HK-2 (cell line): ENCODE results near the gene ARHGEF16.

ENCODE experiments used
- DNase-seq: peaks from one replicate; pipeline ENCODE4 v3.0.0-alpha.2; 2018; ENCODE audit not compliant: unreplicated experiment

ARHGEF16 gene

DNA sequence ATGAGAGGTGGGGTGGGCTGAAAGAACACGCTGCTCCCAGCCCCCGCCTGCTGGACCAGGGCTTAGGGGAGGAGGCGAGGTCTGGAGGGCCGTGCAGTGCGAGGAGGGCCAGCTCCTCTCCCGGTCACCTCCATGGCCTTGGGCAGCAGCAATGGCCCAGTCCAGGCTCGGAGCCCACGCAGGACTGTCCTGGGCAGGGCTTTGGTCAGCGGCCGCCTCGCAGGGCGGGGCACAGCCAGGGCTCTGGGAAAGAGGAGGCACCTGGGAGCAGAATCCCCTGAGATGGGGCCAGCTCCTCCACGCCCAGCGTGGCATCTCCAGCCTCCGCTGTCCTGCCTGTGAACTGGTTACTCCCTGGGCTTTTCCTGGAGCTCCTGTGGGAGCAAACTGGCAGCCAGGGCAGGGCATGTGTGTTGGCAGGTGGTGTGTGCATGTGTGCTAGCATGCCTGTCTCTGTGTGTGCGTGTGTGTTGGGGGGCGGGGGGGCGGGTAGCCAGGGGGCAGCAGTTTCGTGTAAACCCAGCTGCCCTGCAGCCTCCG, 27.4 kb downstream of the ARHGEF16 start:
- no peak for DNase-seq

DNA sequence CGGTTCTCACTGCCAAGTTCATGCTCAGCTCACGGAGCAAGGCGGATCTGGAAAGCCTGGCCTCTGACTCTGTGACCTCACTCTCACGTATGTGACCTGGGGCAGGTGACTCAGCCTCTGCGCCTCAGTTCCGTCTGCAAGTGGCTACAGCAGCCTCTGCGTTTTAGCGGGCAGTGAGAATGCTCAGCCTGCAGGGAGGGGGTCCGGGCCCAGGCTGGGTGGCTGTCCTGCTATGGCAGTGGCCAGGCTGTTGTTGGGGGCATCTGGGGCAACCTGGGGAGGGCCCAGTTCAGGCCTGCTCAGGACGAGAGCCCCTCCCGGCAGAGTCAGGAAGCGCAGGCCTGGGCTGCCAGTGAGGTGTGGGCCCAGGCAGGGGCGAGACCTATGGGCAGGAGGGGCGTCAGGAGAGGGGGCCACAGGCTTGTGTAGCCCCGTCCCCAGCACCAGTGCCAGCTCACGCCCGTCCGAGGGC, 27.9 kb downstream of the ARHGEF16 start:
- peak; percentile 72 for DNase-seq

DNA sequence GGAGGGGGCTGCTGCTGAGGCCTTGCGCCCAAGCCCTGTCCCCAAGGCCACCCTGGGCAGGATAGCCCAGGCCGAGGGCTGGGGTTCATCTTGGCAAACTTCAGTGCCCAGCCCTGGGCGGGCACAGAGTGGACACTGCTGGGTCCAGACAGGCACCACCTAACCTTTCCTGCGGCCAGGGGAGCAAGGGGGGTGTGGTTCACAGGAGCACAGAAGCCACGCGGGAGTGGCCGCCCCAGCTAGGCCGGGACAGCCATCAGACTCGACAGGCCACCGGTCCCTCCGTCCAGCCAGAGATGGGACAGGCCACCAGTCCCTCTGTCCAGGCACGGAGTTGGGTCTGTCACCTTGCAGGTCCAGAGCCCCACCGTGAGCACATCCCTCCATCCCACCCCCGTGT, 28.9 kb downstream of the ARHGEF16 start:
- no peak for DNase-seq

DNA sequence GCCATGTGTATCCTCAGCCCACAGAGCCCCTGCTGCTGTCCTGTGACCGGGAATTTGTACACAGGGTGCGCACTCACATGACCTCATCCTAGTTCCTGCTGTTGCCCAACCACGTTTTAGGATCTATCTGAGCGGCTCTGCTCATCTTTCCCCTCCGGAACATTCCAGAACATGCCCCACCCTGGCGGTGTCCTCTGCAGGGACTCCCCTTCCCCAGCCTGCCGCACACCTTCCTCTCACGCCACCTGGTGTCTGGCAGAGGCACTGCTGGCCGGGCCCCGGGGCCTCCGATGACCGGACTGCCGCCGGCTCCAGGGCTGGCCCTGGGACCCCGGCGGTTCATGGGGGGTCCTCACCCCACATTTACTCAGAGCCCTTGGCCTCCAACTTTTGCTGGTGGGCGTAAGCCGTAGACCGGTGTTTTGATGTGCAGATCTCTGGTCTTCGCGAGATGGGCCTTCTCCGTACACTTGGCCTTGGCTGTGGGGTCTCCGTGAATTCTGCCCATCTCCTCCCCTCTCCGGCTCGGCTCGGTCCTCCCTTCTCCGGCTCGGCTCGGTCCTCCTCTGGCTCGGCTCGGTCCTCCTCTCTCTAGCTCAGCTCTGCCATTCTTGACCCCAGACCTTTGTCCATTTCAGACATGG, 29.5 kb downstream of the ARHGEF16 start:
- no peak for DNase-seq

DNA sequence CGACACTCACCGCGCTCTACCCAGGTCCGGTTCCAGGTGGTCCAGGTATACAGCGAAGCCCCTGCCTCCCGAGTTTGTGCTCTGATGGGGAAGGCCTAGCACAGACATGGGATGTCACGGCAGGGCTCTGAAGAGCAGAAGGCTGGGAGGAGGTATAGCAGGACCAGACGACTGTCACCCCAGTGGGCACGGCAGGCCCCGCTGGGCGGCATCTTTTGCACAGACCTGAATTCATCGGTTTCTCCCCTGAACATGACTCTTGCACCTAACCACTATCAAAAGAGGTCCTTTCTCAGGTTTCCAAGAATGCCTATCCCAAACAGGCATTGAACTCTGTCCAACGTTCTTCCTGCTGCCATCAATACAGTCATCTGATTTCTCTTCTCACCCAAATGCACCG, 30.6 kb downstream of the ARHGEF16 start:
- DNase-seq, result no peak

DNA sequence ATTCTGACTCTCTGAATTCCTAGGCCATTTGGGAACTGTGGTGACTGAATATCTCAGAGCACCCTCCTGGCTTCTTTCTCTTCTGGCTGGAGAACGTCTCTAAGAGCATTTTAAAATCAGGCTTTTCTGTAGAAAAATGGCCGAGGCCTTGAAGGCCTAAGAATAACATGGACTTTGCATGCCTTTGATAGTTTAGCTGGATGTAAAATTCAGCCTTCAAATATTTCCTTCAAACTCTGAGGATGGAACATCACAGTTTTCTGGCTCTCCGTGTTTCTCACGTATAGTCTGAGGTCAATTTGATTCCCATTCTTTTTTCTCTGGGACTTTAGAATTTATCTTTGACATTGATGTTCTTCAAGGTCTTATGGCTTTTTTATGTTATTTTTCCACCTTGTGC, 34.0 kb downstream of the ARHGEF16 start:
- no peak for DNase-seq

DNA sequence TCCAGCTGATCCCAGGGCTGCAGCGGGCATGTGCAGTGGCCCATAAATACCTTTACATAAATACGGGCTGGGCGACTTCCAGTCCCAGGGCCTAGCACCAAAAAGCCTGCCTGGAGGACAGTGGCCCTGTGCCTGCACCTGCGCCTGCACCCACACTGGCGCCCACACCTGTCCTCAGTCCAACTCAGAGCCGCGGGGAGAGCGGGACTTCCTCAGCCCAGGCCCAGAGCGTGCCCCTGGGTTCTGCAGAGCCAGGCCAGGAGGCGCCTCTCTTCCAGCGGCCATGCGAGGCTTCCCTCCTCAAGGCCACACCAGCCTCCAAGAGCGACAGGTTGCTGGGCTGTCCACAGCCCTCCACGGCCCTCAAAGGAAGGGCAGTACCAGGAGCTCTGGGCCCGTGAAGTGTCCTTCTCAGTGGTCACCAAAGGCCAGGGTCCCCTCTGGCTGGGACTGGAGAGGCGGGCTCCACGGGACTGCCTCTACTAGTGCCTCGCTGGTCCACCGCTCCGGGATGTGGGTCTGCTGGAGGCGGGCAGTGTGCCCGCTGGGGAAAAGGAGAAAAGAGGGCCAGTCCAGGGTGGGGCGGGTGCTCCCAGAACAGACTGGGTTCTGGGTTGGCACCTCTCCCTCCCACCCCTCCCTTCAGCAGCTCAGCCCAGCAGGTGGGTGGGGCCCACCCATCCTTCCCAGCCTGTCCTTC, 35.7 kb downstream of the ARHGEF16 start:
- DNase-seq, result no peak

DNA sequence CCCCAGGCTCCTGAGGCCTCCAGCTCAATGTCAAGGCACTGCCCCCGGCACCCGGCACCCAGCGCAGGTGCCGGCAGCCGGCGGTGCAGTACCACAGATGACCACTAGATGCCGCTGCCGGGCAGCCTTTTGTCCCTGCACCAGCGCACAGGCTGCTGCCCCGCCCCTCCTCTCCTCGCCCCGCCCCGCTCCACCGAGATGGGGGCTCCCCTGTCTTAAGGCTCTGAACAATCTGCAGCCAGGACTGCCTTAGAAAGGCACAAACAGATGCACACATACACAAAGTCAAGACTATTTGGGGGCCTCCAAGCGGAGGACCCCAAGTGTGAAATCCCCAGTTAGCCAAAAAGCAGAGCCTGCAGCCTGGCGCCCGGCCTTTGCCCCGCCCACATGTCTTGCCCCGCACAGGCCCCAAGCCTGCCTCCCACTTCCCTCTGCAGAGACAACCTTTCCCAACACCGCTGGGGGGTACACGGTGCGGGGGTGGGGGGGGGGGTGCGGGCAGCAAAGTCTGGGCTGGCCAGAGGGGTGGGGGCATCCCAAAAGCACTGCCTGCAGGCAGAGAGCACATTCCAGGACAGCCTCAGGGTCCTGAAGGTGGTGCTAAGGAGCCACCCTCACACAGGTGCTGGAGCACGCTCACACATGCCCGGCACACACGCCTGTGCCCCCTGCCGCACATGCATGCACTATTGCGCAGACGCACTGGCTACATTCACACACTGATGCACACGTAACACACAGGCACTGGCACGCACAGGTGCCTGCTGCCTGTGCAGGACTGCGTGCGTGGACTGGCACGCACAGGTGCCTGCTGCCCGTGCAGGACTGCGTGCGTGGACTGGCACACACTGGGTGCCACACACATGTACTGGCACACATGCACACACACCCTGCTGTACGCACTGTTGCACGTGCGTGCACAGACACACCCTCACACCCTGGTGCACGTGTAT, 37.1 kb downstream of the ARHGEF16 start:
- DNase-seq, result peak; percentile 80

DNA sequence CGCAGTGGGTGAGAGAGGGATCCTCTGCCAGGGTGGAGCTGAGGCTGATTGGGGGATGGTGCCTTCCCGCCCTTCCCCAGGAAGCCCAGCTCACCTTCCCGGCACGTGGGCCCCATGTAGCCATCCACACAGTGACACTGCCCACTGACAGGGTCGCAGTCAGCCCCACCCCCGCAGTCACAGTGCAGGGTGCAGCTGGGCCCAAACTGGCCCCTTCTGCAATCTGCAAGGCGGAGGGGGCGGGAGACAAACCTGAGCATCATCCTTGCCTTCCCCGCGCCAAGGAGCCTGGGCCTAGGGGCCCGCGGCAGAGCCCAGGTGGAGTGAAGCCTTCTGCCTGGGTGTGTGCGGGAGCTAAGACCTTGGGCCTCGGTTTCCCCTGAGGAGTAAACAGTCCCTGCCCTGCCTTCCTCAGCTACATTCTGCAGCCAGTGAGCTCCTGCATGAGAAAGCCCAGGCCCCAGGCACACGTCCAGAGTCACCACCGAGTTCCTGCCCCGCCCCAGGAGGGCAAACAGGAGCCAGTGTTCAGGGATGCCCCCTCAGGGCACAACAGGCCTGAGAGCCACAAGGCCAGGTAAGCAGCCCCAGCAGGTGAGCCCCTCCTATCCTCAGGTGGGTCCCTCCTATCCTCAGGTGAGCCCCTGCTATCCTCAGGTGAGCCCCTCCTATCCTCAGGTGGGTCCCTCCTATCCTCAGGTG, 38.2 kb downstream of the ARHGEF16 start:
- DNase-seq, result no peak

DNA sequence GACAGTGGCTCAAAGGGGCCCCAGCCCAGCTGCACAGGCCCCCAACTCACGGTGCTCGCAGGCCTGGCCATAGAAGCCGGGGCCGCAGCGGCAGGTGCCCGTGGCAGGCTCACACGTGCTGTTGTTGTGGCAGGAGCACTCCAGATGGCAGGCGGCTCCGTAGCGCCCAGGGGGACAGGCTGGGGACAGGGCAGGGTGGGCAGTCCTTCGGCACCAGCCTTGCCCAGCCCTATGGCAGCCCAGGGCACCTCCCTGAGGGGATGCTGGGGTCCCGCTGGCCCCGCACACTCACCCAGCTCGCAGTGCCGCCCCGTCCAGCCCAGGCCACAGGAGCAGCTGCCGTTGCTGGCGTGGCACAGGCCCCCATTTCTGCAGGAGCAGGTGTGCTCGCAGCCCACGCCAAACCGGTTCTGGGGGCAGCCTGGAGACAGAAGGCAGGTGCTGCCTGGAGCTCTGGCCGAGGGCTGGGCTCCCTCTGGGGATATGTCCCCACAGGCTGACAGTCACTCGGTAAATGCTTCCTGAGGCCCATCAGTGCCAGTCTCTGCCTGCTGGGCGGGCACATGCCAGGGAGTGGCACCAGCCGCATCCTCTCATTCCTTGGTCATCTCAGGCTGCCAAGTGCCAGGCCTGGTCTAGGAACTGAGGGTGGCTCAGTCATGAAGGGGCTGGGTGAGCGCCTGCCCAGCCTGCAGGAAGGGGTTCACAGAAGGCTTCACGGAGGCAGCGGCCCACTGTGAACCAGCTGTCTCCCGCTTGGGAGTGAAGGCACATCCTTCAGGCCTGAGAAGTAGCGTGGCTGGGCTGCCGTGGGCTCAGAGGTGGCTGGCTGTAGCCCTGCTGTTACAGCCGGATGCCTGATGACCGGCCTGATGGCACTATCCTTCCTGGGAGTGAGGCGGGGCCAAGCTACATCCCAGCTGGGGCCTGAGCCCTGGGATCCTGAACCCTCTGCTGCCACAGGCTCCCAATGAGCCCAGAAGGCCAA, 40.1 kb downstream of the ARHGEF16 start:
- DNase-seq, result no peak

DNA sequence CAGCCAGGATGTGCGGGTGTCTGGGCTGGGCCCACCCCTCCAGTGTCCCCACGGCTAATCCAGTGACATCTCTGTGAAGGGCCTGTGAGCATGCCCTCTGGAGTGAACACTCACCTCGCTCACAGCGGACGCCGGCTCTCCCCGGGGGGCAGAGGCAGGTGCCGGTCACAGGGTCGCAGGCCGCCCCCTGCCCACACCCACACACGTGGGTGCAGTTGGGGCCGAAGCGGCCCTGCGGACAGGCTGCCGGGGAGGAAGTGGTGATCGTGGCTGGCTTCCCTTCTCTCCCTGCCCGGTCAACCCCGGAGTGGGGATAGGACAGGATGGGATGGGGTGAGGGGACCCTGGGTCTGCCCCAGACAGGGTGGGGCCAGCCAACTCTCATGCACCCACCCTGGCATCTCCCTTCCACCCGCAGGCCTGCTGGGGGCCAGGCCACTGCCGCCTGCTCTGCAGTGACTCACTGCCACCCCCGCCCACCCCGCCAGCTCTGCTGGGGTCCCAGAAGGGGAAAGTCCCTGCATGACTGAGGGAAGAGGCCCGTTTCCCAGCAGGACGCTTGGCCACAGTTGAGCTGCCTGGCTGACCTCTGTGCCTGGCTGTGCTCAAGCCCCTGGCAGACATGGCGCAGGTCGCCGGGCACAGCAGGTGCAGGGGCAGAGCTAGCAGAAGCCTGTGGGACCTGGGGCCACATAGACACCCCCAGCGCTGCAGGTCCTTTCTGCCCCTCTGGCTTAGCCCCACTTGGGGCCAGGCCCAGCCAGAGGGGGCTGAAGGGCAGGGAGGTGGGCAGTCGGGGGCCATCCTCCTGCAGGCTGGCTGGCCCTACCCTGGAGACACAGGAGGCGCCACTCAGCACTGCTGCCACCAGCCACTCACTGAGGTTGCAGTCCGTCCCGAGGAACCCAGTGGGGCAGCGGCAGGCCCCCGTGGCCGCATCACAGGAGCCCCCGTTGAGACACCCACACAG, 41.6 kb downstream of the ARHGEF16 start:
- DNase-seq, result peak; percentile 91

DNA sequence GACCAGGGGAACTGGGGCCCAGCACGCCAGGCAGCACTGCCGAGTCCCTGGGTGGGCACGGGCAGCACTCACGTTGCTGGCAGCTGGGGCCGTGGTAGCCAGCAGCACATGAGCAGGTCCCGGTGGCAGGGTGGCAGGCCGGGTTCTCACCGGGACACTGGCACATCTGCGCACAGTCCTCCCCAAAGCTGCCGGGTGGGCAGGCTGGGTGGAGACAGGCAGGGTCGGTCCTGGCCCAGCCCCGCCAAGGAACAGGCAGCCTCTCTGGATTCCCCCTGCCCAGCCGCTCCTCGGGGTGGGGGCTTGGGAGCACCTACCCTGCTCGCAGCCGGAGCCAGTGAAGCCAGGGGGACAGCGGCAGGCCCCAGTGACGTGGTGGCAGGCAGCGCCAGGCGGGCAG, 42.5 kb downstream of the ARHGEF16 start:
- DNase-seq, result no peak

DNA sequence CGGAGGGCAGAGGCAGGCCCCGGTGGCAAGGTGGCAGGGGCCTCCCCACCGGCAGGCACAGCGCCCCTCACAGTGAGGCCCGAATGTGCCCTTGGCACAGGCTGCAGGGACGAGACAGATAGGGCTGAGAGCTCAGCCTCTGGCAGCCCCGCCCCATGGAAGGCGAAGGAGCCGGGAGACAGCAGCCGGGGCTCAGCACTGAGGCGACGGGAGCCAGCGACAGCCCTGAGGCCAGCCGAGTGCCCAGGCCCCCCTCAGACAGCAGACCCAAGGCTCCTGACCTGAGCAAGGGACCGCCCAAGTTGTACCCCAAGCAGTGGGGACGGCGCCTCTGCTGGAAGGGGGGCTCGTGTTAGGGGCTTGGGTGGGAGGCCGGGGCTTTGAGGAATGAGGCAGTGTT, 43.1 kb downstream of the ARHGEF16 start:
- DNase-seq, result no peak

DNA sequence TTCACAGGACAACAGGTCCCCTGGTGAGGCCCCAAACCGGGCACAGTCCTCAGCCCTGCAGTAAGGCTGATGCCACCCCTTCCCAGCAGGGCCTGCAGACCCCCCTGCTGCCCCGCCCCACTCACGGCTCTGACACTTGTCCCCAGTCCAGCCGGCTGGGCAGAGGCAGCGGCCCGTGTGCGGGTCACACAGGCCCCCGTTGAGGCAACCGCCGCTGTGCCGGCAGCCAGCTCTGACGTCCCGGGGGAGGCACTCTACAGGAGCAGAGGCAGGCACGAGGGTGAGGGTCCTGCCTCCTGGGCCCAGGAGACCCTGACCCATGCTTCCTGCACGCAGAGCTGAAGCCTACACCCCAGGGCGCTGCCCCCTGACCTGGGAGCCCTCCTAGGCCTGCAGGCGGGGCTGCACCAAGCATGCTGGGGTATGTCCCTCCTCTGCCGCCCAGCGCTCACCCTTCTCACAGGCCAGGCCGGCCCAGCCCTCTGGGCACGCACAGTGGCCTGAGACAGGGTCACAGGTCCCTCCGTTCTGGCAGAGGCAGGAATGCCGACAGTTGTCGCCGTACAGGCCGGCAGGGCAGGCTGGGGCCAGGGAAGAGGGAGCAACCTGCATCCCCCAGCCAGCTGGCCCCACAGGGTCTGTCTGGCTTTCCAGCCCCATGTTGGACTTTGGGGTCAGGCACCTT, 43.9 kb downstream of the ARHGEF16 start:
- DNase-seq, result no peak

DNA sequence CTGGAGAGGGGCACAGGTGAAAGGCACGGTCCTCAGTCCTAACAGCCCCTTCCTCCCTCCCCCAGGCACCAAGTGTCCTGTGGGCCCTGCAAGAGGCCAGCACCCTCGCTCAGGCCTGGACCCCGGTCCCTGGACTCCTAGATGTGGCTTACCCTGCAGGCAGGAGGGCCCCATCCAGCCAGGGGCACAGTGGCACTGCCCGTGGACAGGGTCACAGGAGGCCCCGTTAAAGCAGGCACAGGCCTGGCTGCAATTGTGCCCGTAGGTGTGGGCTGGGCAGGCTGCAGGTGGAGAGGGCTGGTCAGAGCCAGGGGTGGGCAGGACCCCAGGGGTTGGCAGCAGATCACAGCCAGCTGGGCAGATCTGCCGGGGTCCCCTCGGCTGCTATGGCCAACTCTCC, 44.5 kb downstream of the ARHGEF16 start:
- no peak for DNase-seq

DNA sequence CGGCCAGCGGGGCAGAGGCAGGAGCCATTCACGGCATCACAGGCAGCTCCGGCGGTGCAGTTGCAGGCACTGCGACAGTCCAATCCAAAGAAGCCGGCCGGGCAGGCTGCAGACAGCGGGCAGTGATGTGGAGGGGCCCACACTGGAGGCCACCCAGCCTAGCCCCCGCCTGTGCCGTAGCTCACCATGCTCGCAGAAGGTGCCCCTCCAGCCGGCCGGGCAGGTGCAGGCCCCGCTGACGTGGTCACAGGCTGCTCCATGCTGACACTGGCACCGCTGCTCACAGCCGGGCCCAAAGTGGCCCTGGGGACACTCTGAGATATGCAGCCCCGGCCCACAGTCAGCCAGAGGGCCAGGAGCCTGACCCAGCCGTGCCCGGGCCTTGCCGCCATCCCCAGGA, 45.1 kb downstream of the ARHGEF16 start:
- no peak for DNase-seq

DNA sequence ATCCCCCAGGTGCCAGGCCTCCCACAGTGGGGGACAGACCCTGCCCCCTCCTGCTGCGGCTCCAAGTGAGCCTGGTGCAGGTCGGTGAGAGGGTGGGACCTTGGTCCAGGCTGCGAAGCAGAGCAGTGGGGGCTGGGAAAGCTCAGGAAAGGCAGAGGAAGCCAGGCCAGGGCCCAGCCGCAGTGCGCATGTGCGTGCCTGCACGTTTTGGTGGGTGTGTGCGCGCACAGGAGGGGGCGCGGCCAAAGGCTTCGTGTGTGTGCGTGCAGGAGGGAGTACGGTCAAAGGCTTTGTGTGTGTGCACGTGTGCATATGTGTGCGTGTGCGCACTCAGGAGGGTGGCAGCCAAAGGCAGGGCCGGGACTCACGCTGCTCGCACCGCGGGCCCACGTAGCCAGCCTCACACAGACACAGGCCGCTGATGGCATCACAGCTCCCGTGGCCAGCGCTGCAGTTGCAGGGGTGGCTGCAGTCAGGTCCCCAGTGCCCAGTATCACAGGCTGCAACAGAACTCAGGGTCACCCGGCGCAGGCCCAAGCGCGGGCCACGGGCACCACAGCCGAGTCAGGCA, 45.9 kb downstream of the ARHGEF16 start:
- no peak for DNase-seq

DNA sequence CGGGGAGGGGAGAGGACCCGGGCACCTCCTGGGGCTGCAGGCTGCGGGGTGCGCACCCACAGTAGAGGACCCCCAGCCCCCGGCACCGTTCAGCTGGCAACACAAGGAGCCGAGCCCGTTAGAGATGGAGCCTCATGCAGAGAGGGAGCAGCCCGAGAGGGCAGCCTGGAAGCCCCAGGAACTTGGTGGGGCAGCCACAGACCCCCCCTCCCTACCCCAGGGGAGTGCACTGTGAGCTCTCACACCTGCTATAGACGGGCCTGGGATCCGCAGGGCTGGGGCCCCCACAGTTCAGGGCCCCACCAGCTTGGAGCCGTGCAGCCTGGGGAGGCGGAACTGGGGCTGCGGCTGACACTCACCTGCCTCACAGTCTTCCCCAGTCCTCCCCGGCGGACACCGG, 47.0 kb downstream of the ARHGEF16 start:
- DNase-seq, result no peak
